ENCODE data around the gene FAM13B.

Gene FAM13B

DNA sequence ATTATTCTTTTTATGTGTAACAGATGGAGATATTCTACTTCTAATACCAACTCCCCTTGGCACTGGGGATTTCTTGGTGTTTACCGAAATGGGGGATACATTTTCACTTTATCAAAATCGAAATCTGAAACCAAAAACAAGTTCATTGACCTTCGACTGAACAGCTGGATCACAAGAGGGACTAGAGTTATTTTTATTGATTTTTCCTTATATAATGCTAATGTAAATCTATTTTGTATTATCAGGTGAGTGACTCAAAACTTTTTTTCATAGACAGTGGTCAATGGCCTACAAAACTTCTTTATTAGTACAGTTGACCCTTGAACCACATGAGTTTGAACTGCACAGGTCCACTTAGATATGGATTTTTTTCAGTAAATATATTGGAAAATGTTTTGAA is 133.4 kb downstream of the FAM13B start:
- no peak for DNase-seq (ENCODE audit: low spot score)

DNA sequence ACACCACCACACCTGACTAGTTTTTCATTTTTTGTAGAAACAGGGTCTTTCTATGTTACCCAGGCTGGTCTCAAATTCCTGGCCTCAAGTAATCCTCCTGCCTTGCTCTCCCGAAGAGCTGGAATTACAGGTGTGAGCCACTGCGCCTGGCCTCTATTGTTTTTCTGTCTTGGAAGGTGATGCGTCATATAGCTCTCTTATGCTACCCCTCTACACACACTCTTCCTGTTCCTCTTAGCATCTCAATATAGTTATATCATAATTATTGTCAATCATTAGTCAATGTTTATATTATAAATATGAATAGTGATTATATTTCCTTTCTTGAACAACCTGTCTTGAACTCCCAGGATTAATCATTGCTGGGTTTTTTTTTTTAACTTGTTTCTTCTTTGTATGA is 136.3 kb downstream of the FAM13B start:
- no peak for DNase-seq (ENCODE audit: low spot score)

DNA sequence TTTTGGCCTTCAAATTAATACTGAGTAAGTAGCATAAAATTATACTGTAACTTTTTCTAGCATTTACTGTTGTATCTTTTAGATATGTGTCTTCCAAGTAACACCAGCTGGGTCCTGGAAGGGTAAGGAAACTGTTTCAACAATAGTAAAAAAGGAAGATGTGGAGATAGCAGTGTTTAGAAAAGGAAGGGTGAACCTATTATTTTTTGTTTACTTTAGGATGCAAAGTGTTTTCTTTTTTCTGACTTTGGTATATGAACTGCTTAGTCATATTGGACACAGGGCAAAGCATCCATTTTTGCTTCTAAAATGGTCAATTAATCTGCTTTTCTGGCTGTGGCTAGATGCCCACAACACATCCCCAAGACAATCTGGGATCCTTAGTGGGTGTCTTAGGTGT is 138.3 kb downstream of the FAM13B start:
- no peak for DNase-seq (ENCODE audit: low spot score)

DNA sequence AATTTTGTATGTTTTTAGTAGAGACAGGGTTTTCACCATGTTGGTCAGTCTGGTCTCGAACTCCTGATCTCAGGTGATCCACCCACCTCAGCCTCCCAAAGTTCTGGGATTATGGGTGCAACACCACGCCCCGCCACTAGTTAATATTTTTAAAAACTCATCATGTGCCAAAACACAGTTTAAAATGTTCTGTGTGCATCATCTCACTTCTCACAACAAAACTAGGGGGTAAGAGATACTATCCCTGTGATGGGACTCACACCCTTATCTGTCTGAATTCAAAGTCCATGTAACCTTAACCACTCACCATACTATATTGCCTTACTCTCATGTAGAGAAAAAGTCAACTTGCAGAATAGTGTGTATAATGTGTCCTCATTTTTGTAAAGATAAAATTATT is 141.0 kb downstream of the FAM13B start:
- DNase-seq (ENCODE audit: low spot score) = no peak

DNA sequence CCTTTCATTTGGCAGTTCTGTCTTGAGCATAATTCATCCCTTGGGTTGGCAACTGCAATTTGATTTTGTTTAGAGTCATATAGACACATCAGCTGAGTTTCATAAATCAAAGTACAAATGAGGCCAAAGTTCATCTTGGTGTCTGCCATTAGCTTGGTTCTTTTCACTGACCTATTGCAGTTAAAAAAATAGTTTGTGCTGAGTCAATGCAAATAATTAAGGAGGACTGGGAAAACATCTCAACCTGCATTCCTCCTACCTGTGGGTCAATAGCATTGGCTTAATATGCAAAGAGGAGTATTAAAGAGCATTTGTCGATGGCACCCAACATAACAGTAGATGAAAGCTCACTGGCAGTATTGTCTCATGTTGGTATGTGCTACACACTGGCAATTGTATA is 142.0 kb downstream of the FAM13B start:
- DNase-seq (ENCODE audit: low spot score) = no peak

DNA sequence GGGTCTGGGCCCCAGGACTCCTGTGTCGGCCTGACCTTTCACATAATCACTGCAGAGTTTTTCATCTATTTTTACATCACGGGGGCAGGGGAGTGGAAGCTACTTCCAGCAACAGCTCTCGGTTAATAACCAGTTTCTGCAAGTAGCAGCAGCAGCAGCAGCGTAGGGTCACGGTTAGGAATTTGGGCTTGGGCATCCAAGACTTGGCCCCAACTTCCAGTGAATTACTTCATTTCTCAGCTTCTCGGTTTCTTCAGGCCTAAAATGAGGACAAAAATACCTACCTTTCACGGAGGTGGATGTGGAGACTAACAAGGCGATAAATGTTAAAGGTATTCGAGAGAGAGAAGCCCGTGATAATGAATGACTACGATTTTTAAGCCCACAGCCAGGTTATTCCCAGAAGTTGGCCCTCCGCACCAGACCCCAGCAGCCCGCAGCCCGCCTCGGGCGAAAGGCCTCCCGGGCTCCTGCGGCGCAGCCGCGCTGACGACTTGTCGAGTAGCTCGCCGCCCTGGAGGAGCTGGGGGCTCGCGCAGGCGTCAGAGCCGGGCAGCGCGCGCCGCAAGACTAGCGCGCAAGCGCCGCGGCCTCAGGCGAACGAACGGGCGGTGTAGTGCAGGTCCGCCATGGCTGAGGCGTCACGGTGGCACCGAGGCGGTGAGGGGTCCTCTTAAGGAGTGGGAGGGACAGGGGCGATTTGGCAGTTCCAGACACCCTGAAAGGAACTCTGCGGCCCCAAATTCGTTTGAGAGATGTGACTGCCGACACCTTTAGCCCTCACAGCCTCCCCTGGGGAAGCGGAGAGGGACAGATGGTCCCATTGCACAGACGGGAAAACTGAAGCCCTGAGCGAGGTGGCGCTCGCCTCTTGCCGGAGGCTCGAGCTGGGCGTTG is 143.8 kb downstream of the FAM13B start, which contains the start of gene PKD2L2:
Gene PKD2L2 (plus strand): TSS at position 595 of the 897 bp plus-strand sequence. CDS start 35 bp downstream, at position 630.
- DNase-seq (ENCODE audit: low spot score) = peak; percentile 41

DNA sequence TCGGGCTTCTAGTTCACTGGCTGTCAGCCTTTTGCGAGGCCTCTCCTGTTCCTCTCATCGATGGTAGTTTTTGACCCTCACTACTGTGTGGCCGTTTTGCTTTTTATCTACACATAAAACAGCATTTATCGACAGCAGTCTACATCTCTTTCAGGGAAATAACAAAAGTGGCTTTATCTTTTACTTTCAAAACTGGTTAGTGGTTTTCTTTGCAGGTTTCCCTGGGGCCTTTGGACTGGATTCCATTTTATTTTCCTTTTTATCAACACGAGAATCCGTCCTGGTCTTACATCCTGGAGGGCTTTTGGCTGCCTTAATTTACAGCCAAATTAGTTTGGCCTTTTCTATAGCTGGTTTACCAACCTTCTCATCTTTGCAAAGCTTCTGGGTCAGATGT is 144.4 kb downstream of the FAM13B start:
- no peak for DNase-seq (ENCODE audit: low spot score)

All from COLO829 (cell line).